CD4-positive, CD25-positive, alpha-beta regulatory T cell (primary cell): Measurements from ENCODE around the gene KCNN3. TPM values are rescaled to one million over a fixed set of nuclear protein-coding genes. Genes with fewer than 3 reads are reported as not detected.

Experiments
- ATAC-seq, 2 donors: fragments of 150-1000 bp; cut with Tn5 transposase; one replicate each; pipeline ENCODE4 v1.10.0; 2021; ENCODE audit warnings: low read depth in 2 of 2, moderate number of reproducible peaks in 2 of 2, moderate library complexity in 1 of 2
- DNase-seq, 3 donors: peaks; one replicate each; pipeline versions ENCODE4 v3.0.0 to v3.0.0-alpha.2; 2012 to 2022; ENCODE audit warnings: mixed read lengths in 1 of 3
- H3K27ac ChIP-seq: one replicate; pipeline ENCODE4 v1.7.0; 2013; ENCODE audit warnings: mild to moderate bottlenecking, low read length; ENCODE audit not compliant: insufficient read depth, poor library complexity, severe bottlenecking
- H3K27me3 ChIP-seq: one replicate; pipeline ENCODE4 v1.7.0; 2013; ENCODE audit warnings: low read length; ENCODE audit not compliant: control insufficient read depth, insufficient read depth
- H3K36me3 ChIP-seq: one replicate; pipeline ENCODE4 v1.7.0; 2013; ENCODE audit warnings: mild to moderate bottlenecking, low read length, moderate library complexity; ENCODE audit not compliant: control insufficient read depth, insufficient read depth
- H3K4me1 ChIP-seq: 2 replicates; pipeline ENCODE4 v1.7.0; 2013; ENCODE audit warnings: mild to moderate bottlenecking, low read length; ENCODE audit not compliant: insufficient read depth, control insufficient read depth, poor library complexity, severe bottlenecking
- H3K4me3 ChIP-seq: one replicate; pipeline ENCODE4 v1.7.0; 2013; ENCODE audit warnings: low read depth, mild to moderate bottlenecking, low read length, moderate library complexity
- H3K9me3 ChIP-seq, 2 experiments: 1 replicate in 1 of 2; 2 replicates in 1 of 2; pipeline ENCODE4 v1.7.0; 2013; ENCODE audit warnings: low read length in 2 of 2, mild to moderate bottlenecking in 1 of 2, moderate library complexity in 1 of 2; ENCODE audit not compliant: control insufficient read depth in 2 of 2
- H3K27ac Mint-ChIP-seq, 3 donors: one replicate each; pipeline ENCODE4 v1.8.0; 2020 to 2022; ENCODE audit warnings: mild to moderate bottlenecking in 3 of 3, mixed read lengths in 3 of 3, moderate library complexity in 2 of 3
- H3K27me3 Mint-ChIP-seq: one replicate; pipeline ENCODE4 v1.8.0; 2022; ENCODE audit warnings: mild to moderate bottlenecking, mixed read lengths
- H3K36me3 Mint-ChIP-seq: one replicate; pipeline ENCODE4 v1.8.0; 2020; ENCODE audit warnings: mixed read lengths
- H3K4me1 Mint-ChIP-seq, 4 donors: one replicate each; pipeline ENCODE4 v1.8.0; 2020 to 2022; ENCODE audit warnings: mixed read lengths in 4 of 4, mild to moderate bottlenecking in 1 of 4
- H3K4me3 Mint-ChIP-seq, 4 donors: one replicate each; pipeline ENCODE4 v1.8.0; 2020 to 2022; ENCODE audit warnings: mild to moderate bottlenecking in 4 of 4, mixed read lengths in 4 of 4, moderate library complexity in 3 of 4
- H3K9me3 Mint-ChIP-seq, 7 donors: one replicate each; pipeline ENCODE4 v1.8.0; 2020 to 2022; ENCODE audit warnings: mixed read lengths in 7 of 7, mild to moderate bottlenecking in 3 of 7, moderate library complexity in 2 of 7
- polyA plus RNA-seq, 4 donors: library from polyadenylated mRNA; unstranded; fragments of 300-500 nt; fragmentation: Illumina TruSeq; gene quantifications; one replicate each; pipeline ENCODE4 v1.2.3, GENCODE V29; 2021
- total RNA-seq: library from RNA; stranded (reverse); gene quantifications from one replicate; pipeline ENCODE4 v1.2.3, GENCODE V29; 2022

Gene KCNN3
- total and polyA plus RNA-seq, 5 donors from 2014 or later: 0.30 TPM; not detected in 4

GRCh38 chr1:154750681-154751665 is 119.1 kb downstream of the KCNN3 start:
- H3K36me3 ChIP-seq: no peaks in the 10 kb centered on the region
- H3K27ac Mint-ChIP-seq: peak overlapping the region in 1 of 3 donors; percentile 60
- no peak overlapping the region for H3K27ac ChIP-seq
- H3K4me3 Mint-ChIP-seq: no peak overlapping the region
- H3K4me3 ChIP-seq: no peak overlapping the region
- no peaks in the 10 kb centered on the region for H3K27me3 ChIP-seq
- H3K36me3 Mint-ChIP-seq: no peaks in the 10 kb centered on the region
- peaks cover 12% of the 10 kb centered on the region for H3K4me1 ChIP-seq
- ATAC-seq (no peak), DNase-seq (no peak)
- peaks cover 5 to 26% (median 21%) of the 10 kb centered on the region in 4 donors for H3K4me1 Mint-ChIP-seq
- H3K9me3 ChIP-seq: no peaks in the 10 kb centered on the region
- peaks cover 40% of the 10 kb centered on the region for H3K27me3 Mint-ChIP-seq
- H3K9me3 Mint-ChIP-seq: peaks cover 0 to 2% (median 0%) of the 10 kb centered on the region in 7 donors

DNA sequence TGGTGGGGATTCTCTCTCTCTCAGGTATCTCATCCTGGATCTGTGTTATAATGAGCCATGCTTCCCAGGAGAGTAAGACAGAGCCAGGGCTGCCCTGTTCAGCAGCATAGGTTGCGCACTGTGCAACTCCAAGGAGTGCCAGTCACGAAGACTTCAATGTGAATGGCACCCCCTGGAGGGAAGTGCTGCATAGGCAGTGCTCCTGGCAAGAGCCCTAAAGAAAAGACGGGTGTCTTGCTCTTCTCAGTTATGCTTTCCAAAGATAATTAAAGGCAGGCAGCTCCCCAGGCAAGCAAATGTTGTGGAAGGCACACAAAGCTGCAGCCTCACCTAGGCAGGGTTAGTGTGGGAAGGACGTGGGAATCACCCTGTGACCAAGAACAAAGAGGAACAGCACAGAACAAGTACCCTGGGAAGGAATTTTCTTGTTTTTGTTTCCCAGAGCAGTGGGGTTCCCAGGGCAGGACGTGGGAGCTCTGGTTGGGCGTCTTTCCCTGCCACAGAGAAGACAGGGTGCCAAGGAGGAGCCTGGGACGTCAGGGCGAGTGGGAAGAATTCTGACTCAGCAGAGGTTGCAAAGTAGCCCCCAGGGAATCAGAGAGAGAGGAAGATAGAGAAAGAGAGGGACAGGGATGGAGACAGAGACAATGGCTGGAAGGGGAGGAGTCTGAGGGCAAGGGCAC is 120.9 kb downstream of the KCNN3 start:
- H3K36me3 Mint-ChIP-seq: no peaks in the 10 kb centered on the region
- H3K4me3 Mint-ChIP-seq: no peak overlapping the region
- H3K4me3 ChIP-seq: no peak overlapping the region
- H3K27me3 Mint-ChIP-seq: peaks cover 46% of the 10 kb centered on the region
- no peak overlapping the region for H3K27ac ChIP-seq
- H3K4me1 ChIP-seq: peaks cover 12% of the 10 kb centered on the region
- ATAC-seq (no peak), DNase-seq (peak in 1 of 3 donors; percentile 59)
- H3K27me3 ChIP-seq: no peaks in the 10 kb centered on the region
- no peaks in the 10 kb centered on the region for H3K36me3 ChIP-seq
- peaks cover 5 to 29% (median 21%) of the 10 kb centered on the region in 4 donors for H3K4me1 Mint-ChIP-seq
- peak overlapping the region; percentile 71 to 75 (median 72) for H3K27ac Mint-ChIP-seq
- no peaks in the 10 kb centered on the region for H3K9me3 ChIP-seq
- H3K9me3 Mint-ChIP-seq: peaks cover 0 to 2% (median 0%) of the 10 kb centered on the region in 7 donors

- Histone ChIP-seq H3K4me3 (peak overlapping the region; percentile 41), H3K27ac (no peak overlapping the region), H3K36me3 (no peaks in the 10 kb centered on the region), H3K4me1 (peaks cover 12% of the 10 kb centered on the region), H3K9me3 (no peaks in the 10 kb centered on the region), H3K27me3 (no peaks in the 10 kb centered on the region)
- H3K36me3 Mint-ChIP-seq: no peaks in the 10 kb centered on the region
- ATAC-seq (peak in 1 of 2 donors; percentile 8), DNase-seq (no peak)
- peaks cover 0 to 2% (median 0%) of the 10 kb centered on the region in 7 donors for H3K9me3 Mint-ChIP-seq
- peaks cover 46% of the 10 kb centered on the region for H3K27me3 Mint-ChIP-seq
- peak overlapping the region in 3 of 4 donors; percentile 25 to 78 (median 74) for H3K4me3 Mint-ChIP-seq
- H3K27ac Mint-ChIP-seq: peak overlapping the region; percentile 34 to 92 (median 75)
- H3K4me1 Mint-ChIP-seq: peaks cover 5 to 29% (median 21%) of the 10 kb centered on the region in 4 donors
These were observed 121.7 kb downstream of the KCNN3 start for GRCh38 chr1:154748405-154748775.

- peaks cover 44% of the 10 kb centered on the region for H3K27me3 Mint-ChIP-seq
- peak; percentile 79 to 81 for ATAC-seq
These were observed 122.2 kb downstream of the KCNN3 start for GRCh38 chr1:154747740-154748404.

DNA sequence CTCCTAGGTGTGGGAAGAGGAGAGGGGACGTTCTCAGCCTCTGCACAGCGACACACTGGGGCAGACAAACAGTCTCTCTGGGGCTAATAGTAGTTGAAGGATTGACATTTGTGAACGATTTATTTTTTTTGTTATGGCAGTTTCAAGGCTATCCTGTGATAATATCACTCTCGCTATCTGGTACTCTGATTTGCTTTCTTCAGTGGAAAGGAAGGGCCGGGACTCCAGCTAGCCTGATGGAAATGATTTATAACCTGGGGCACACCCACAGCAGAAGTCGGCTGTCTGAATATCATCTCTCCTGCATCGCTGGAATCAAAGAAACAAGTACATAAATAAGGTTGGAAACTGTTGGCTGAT is 122.7 kb downstream of the KCNN3 start:
- Mint-ChIP-seq H3K27ac (peak overlapping the region in 2 of 3 donors; percentile 75 to 92), H3K4me1 (peaks cover 5 to 29% (median 21%) of the 10 kb centered on the region in 4 donors), H3K36me3 (no peaks in the 10 kb centered on the region), H3K9me3 (peaks cover 0 to 2% (median 0%) of the 10 kb centered on the region in 7 donors), H3K27me3 (peaks cover 44% of the 10 kb centered on the region), H3K4me3 (peak overlapping the region in 2 of 4 donors; percentile 74 to 78)
- Histone ChIP-seq H3K36me3 (no peaks in the 10 kb centered on the region), H3K27ac (no peak overlapping the region), H3K4me3 (no peak overlapping the region), H3K9me3 (no peaks in the 10 kb centered on the region), H3K27me3 (no peaks in the 10 kb centered on the region), H3K4me1 (peaks cover 12% of the 10 kb centered on the region)
- ATAC-seq (no peak), DNase-seq (no peak)

More at GRCh38 chr1:154747740-154748404, 122.2 kb downstream of the KCNN3 start:
- Mint-ChIP-seq H3K27ac (peak overlapping the region; percentile 34 to 92 (median 75)), H3K4me3 (peak overlapping the region; percentile 25 to 78 (median 72)), H3K36me3 (no peaks in the 10 kb centered on the region), H3K9me3 (peaks cover 0 to 2% (median 0%) of the 10 kb centered on the region in 7 donors), H3K4me1 (peaks cover 5 to 29% (median 21%) of the 10 kb centered on the region in 4 donors)
- Histone ChIP-seq H3K4me1 (peaks cover 12% of the 10 kb centered on the region), H3K4me3 (peak overlapping the region; percentile 41), H3K9me3 (no peaks in the 10 kb centered on the region), H3K27ac (no peak overlapping the region), H3K36me3 (no peaks in the 10 kb centered on the region), H3K27me3 (no peaks in the 10 kb centered on the region)
- DNase-seq: peak in 2 of 3 donors; percentile 35 to 86

DNA sequence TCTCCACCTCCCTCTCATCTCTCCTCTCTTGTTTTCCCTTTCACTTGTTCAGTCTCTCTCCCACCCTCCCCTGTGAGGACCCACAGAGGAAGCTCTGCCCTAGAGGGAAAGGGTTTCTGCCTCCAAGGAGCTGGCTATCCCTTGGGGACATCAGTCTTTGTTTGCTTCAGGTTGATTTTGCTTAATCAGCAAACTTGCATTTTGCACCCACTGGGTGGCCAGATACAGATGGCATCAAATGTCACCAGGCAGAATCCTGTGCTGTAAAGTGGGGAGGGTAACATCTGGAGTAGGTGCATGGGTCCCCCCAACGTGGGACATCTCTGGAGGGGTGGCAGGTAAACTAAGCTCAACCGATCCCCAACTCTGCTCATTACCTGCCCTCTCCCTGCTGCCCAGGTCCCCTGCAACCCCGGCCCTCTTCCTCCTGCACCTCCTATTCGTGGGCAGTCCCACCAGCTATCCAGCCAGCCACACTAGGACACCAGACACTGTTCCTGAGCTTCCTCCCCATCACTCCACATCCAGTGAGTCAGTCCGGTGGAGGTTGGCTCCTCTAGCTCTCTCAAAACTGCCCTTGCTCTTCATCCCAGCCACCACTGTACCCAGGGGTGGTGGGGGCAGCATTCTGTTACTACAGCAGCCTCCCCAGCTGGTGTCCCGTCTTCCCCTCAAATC is 123.3 kb downstream of the KCNN3 start:
- Mint-ChIP-seq H3K4me3 (peak overlapping the region in 1 of 4 donors; percentile 35), H3K27me3 (peaks cover 44% of the 10 kb centered on the region), H3K9me3 (peaks cover 0 to 2% (median 0%) of the 10 kb centered on the region in 7 donors), H3K4me1 (peaks cover 5 to 29% (median 21%) of the 10 kb centered on the region in 4 donors), H3K27ac (peak overlapping the region in 1 of 3 donors; percentile 75), H3K36me3 (no peaks in the 10 kb centered on the region)
- Histone ChIP-seq H3K4me3 (no peak overlapping the region), H3K4me1 (peaks cover 12% of the 10 kb centered on the region), H3K9me3 (no peaks in the 10 kb centered on the region), H3K27me3 (no peaks in the 10 kb centered on the region), H3K27ac (no peak overlapping the region), H3K36me3 (no peaks in the 10 kb centered on the region)
- no peak for DNase-seq
- ATAC-seq: no peak
